ENCODE data around the gene NBEAL2. TPM values are rescaled to one million over a fixed set of nuclear protein-coding genes. Genes with fewer than 3 reads are reported as not detected.
"Not testable (repeated sequence)": the region's sequence is repeated elsewhere in the genome, so short reads cannot be mapped to it uniquely, and the experiment has no call there.

The NBEAL2 gene
- total and polyA plus RNA-seq, 3 donors from 2014 or later = 16.2 to 44.8 (median 40.2) TPM

- Histone ChIP-seq H3K9me3 (no peaks in the 10 kb centered on the region), H3K36me3 (ENCODE audit: low read depth, missing control alignments) (no peaks in the 10 kb centered on the region), H3K4me1 (peaks cover 5% of the 10 kb centered on the region), H3K4me3 (no peak overlapping the region), H3K27ac (no peak overlapping the region), H3K27me3 (no peaks in the 10 kb centered on the region)
- DNase-seq = no peak
- 90 to 100% methylated on average over 1 of the region's 1 CpG for WGBS, 2 donors
- intact Hi-C loops (cut with DNase I; ENCODE audit: low total_unique reads) = no loop called here
- TF ChIP-seq CTCF (IDR thresholded peaks at IDR 0.05) (no peak), POLR2A (IDR thresholded peaks at IDR 0.05) (no peak)
Measured at GRCh38 chr3:47019201-47019600, 39.7 kb downstream of the NBEAL2 start.

- 72 to 79% methylated on average over 4 of the region's 4 CpGs for WGBS, 2 donors
- no peaks in the 10 kb centered on the region for H3K9me3 ChIP-seq
- intact Hi-C loops (cut with DNase I; ENCODE audit: low total_unique reads) = no loop called here
Measured at GRCh38 chr3:47020311-47020710, 40.8 kb downstream of the NBEAL2 start.

GRCh38 chr3:47022641-47023071 is 43.2 kb downstream of the NBEAL2 start:
- WGBS, 2 donors = 26 to 47% methylated on average over 1 of the region's 1 CpG
- Histone ChIP-seq H3K36me3 (ENCODE audit: low read depth, missing control alignments) (no peaks in the 10 kb centered on the region), H3K9me3 (no peaks in the 10 kb centered on the region), H3K4me3 (no peak overlapping the region), H3K27ac (no peak overlapping the region), H3K4me1 (peaks cover 5% of the 10 kb centered on the region), H3K27me3 (no peaks in the 10 kb centered on the region)
- intact Hi-C loops (cut with DNase I; ENCODE audit: low total_unique reads) = no loop called here
- TF ChIP-seq POLR2A (IDR thresholded peaks at IDR 0.05) (no peak), CTCF (IDR thresholded peaks at IDR 0.05) (no peak)
- DNase-seq = no peak

More at GRCh38 chr3:47020311-47020710, 40.8 kb downstream of the NBEAL2 start:
- Histone ChIP-seq H3K4me3 (no peak overlapping the region), H3K27ac (no peak overlapping the region), H3K36me3 (ENCODE audit: low read depth, missing control alignments) (no peaks in the 10 kb centered on the region), H3K4me1 (peaks cover 5% of the 10 kb centered on the region), H3K27me3 (no peaks in the 10 kb centered on the region)
- no peak for DNase-seq
- TF ChIP-seq POLR2A (IDR thresholded peaks at IDR 0.05) (no peak), CTCF (IDR thresholded peaks at IDR 0.05) (no peak)

GRCh38 chr3:47024932-47025331 is 45.5 kb downstream of the NBEAL2 start:
- no peak for DNase-seq
- Histone ChIP-seq H3K27me3 (no peaks in the 10 kb centered on the region), H3K27ac (no peak overlapping the region), H3K4me3 (no peak overlapping the region), H3K4me1 (peaks cover 8% of the 10 kb centered on the region), H3K9me3 (no peaks in the 10 kb centered on the region), H3K36me3 (ENCODE audit: low read depth, missing control alignments) (no peaks in the 10 kb centered on the region)
- intact Hi-C loops (cut with DNase I; ENCODE audit: low total_unique reads) = no loop called here
- no peak for TF ChIP-seq POLR2A (IDR thresholded peaks at IDR 0.05)
- TF ChIP-seq CTCF (IDR thresholded peaks at IDR 0.05) = no peak

GRCh38 chr3:47026432-47026831 is 47.0 kb downstream of the NBEAL2 start:
- H3K9me3 ChIP-seq; H3K4me3 ChIP-seq; H3K4me1 ChIP-seq; DNase-seq; H3K27ac ChIP-seq; H3K27me3 ChIP-seq; H3K36me3 ChIP-seq (ENCODE audit: low read depth, missing control alignments); intact Hi-C loops (cut with DNase I; ENCODE audit: low total_unique reads): not testable (repeated sequence)
- WGBS, 2 donors = 67 to 79% methylated on average over 1 of the region's 1 CpG

Measured in testis (tissue), 3 donors.